Duodenal mucosa (tissue), 2 donors: ENCODE measurements around the gene POLR1D.
A peak's percentile ranks its signal among the peaks of the same experiment; 100 is the strongest.

Experiments
- H3K27ac ChIP-seq: one replicate; pipeline ENCODE4 v1.7.0; 2013; ENCODE audit warnings: low read depth, low read length
- H3K27me3 ChIP-seq, 2 donors: one replicate each; pipeline ENCODE4 v1.7.0; 2013; ENCODE audit warnings: low read length in 2 of 2, control low read depth in 1 of 2; ENCODE audit not compliant: insufficient read depth in 2 of 2, control insufficient read depth in 1 of 2
- H3K36me3 ChIP-seq, 2 donors: one replicate each; pipeline ENCODE4 v1.7.0; 2013; ENCODE audit warnings: low read length in 2 of 2, control low read depth in 1 of 2; ENCODE audit not compliant: insufficient read depth in 2 of 2, control insufficient read depth in 1 of 2
- H3K4me1 ChIP-seq, 2 donors: one replicate each; pipeline ENCODE4 v1.7.0; 2013; ENCODE audit warnings: low read length in 2 of 2, control low read depth in 1 of 2; ENCODE audit not compliant: insufficient read depth in 2 of 2, control insufficient read depth in 1 of 2
- H3K4me3 ChIP-seq, 2 donors: one replicate each; pipeline ENCODE4 v1.7.0; 2013; ENCODE audit warnings: low read length in 2 of 2, low read depth in 1 of 2
- H3K9ac ChIP-seq, 2 donors: one replicate each; pipeline ENCODE4 v1.7.0; 2013; ENCODE audit warnings: low read length in 2 of 2, low read depth in 1 of 2
- H3K9me3 ChIP-seq, 2 donors: one replicate each; pipeline ENCODE4 v1.7.0; 2013; ENCODE audit warnings: low read length in 2 of 2, control low read depth in 1 of 2; ENCODE audit not compliant: control insufficient read depth in 1 of 2

Gene POLR1D

DNA sequence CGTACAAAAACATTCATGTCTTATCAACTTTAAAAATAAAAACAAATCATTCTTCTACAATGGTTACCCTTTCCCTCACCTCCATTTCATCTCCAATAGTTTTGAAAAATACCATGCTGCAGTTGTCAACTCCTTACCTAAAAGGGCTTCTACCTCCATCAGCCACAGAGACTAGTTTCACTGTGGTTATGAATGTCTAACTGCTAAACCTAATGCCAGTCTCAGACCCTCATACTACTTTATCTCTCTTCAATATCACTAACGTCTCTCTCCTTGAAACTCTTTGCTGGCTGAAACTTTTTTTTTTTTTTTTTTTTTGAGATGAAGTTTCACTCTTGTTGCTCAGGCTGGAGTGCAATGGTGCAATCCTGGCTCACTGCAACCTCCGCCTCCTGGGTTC, 28.4 kb upstream of the POLR1D start:
- H3K9me3 ChIP-seq = no peaks in the 10 kb centered on the region
- H3K36me3 ChIP-seq = no peaks in the 10 kb centered on the region
- H3K27me3 ChIP-seq = no peaks in the 10 kb centered on the region
- H3K4me1 ChIP-seq = peaks cover 5 to 24% of the 10 kb centered on the region in 2 donors
- H3K4me3 ChIP-seq = no peak overlapping the region
- no peak overlapping the region for H3K27ac ChIP-seq
- no peak overlapping the region for H3K9ac ChIP-seq

DNA sequence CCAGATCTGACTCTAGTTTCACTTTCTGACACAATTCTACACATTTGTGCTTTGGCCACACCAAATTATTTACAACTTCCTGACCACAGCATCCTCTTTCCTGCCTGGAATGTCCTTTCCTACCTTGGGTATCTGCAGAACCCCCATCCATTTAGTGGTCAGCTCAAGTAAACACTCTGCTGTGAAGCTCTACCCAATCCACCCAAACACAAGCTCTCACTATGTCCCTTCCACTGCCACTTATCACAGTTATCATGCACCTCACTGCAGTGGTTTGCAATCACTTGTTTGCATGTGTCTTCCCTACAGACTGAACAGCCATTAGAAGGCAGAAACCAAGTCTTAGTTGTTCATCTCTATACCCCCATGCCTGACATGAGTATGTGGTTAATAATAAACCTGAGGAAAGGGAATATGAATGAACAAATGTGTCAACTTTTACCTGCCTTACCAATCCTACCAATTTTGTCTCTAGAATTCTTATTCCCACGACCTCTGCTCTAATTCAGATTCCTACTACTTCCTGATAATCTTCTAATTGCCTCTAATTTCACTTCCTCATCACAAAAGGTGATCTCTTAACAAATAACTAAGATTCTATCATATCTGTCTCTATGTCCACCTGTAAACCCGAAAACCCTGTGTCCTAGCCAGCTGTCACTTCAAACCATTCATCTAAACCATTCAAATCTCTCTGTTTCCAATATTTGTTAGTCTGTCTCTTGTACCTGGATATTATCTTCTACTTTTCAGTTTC, 26.5 kb upstream of the POLR1D start:
- no peaks in the 10 kb centered on the region for H3K9me3 ChIP-seq
- H3K4me3 ChIP-seq = no peak overlapping the region
- no peaks in the 10 kb centered on the region for H3K36me3 ChIP-seq
- no peak overlapping the region for H3K27ac ChIP-seq
- peaks cover 5 to 24% of the 10 kb centered on the region in 2 donors for H3K4me1 ChIP-seq
- no peak overlapping the region for H3K9ac ChIP-seq
- H3K27me3 ChIP-seq = no peaks in the 10 kb centered on the region

DNA sequence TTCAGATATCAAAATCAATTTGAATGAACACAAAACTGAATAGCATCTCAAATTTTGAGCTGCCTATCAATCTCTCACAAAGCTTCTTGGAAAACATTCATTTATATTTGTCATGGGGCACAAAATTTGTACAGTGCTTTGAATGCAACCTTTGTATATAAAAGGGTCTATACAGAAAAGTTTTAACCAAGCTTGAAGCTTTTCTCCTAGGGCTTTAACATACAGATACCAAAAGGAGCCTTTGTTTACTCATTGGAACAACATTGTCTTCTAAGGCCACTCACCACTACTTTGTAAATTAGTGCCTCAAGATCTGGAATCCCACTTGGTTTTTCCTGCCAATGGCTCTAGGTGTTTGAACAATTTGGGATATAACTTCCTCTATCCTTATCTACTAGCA, 22.6 kb upstream of the POLR1D start:
- Histone ChIP-seq H3K9me3 (no peaks in the 10 kb centered on the region), H3K36me3 (no peaks in the 10 kb centered on the region), H3K4me3 (no peak overlapping the region), H3K9ac (no peak overlapping the region), H3K4me1 (peaks cover 5 to 22% of the 10 kb centered on the region in 2 donors), H3K27ac (no peak overlapping the region), H3K27me3 (no peaks in the 10 kb centered on the region)

DNA sequence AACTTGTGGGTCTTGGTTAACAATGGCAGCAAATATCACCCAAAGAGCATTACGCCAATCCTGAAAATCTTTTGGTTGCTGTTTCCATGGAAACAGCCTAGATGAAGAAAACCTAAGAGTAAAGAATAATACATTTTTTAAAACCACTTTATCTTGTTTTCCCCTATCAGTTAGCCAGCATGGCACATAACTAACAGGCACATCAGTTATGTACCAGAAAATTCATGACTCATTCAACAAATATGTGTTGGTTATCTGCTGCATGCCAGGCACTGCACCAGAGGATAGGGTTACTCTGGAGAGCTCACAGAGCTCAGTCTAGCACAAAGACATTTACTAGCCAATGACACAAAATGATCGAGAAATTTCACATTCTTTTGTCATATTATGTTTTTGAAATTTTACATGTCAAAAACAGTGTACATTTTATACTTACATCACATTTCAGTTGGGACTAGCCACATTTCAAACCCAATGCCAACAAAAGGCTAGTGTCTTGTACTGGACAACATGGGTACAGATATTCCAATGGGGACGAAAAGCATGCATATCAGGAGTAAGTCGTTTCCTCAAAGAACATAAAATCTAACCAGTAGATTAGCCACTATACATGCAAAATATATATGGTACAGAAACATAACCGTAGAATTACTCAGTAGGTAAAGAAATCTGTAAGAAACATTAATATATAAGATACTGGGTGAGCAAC, 21.7 kb upstream of the POLR1D start:
- H3K36me3 ChIP-seq = no peaks in the 10 kb centered on the region
- no peak overlapping the region for H3K27ac ChIP-seq
- H3K9me3 ChIP-seq = no peaks in the 10 kb centered on the region
- no peak overlapping the region for H3K4me3 ChIP-seq
- H3K9ac ChIP-seq = no peak overlapping the region
- no peaks in the 10 kb centered on the region for H3K27me3 ChIP-seq
- H3K4me1 ChIP-seq = peaks cover 5 to 21% of the 10 kb centered on the region in 2 donors

DNA sequence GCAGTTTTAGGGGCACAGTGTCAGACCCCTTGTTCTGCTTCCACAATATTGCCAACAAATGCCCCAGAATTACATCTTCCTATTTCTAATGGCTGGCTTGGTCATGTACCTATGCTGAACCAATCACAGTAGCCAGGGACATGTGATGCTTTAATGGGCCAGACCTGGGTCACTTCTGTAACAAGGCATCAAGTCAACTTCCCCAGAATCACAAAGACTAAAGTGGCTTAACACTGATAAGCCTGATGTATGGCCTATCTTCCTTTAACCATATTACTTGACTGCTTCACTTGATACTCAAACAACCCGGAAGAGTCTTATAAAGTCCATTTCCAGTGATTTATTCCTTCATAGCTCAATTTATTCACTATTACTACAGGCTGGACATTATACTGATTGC, 21.0 kb upstream of the POLR1D start:
- no peak overlapping the region for H3K9ac ChIP-seq

DNA sequence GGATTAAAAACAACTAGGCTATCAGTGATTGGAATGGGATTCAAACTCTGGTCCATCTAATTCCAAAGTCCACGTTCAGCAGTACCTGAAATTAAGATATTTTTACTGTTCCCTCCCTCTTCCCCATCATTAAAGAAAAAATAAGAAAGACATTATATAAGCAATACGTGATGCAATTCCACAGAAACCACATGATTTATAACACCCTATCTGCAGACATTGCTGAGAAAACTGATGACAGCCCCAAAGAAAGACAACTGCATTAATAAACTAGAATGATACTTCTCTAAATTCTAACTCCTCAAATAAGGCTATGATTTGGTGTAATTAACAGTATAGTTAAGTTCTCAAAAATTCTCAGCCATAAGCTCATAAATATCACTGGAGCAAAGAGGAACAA, 20.5 kb upstream of the POLR1D start:
- peaks cover 0 to 24% of the 10 kb centered on the region in 2 donors for H3K4me1 ChIP-seq
- H3K4me3 ChIP-seq = no peak overlapping the region
- no peaks in the 10 kb centered on the region for H3K36me3 ChIP-seq
- no peaks in the 10 kb centered on the region for H3K9me3 ChIP-seq
- no peaks in the 10 kb centered on the region for H3K27me3 ChIP-seq
- H3K9ac ChIP-seq = no peak overlapping the region
- no peak overlapping the region for H3K27ac ChIP-seq

More for the DNA sequence above, 21.0 kb upstream of the POLR1D start:
- Histone ChIP-seq H3K9me3 (no peaks in the 10 kb centered on the region), H3K36me3 (no peaks in the 10 kb centered on the region), H3K4me1 (peaks cover 2 to 21% of the 10 kb centered on the region in 2 donors), H3K27ac (no peak overlapping the region), H3K27me3 (no peaks in the 10 kb centered on the region), H3K4me3 (no peak overlapping the region)

DNA sequence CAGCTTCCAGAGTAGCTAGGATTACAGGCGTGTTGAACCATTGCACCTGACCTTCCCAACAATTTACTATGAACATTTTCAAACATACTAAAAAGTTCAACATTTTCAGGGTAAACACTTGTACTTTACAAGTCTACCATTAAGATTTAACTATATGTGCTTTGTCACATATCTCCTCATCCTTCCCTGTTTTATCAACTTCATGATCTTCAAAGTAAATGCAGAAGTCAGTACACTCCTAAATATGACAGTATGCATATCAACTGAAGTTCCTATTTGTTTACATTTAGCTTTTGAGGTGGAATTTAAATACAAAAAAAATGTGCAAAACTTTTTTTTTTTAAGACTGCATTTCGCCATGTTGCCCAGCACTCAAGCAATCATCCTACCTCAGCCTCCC, 19.9 kb upstream of the POLR1D start:
- Histone ChIP-seq H3K9ac (no peak overlapping the region), H3K27me3 (no peaks in the 10 kb centered on the region), H3K4me3 (no peak overlapping the region), H3K4me1 (peaks cover 6 to 26% of the 10 kb centered on the region in 2 donors), H3K36me3 (no peaks in the 10 kb centered on the region), H3K9me3 (no peaks in the 10 kb centered on the region), H3K27ac (no peak overlapping the region)

DNA sequence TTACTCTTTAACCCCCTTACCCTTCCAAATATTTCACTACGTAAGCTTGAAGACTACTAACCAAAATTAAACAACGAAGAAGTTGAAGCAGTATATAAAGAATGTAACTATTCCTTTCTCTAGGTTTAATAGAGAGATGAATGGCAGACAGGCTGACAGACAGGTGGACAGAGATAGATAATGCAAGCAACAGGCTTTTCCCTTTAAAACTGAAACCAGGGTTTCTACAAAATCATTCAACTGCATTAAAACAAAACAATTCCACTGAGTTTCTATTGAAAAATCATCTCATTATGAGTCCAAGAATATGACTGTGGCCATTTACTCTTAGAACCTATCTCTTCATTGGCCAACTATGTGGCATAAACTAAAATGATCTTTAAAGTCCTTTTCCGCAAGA, 16.6 kb upstream of the POLR1D start:
- H3K36me3 ChIP-seq = no peaks in the 10 kb centered on the region
- no peak overlapping the region for H3K27ac ChIP-seq
- H3K9ac ChIP-seq = no peak overlapping the region
- no peaks in the 10 kb centered on the region for H3K9me3 ChIP-seq
- peak overlapping the region in 1 of 2 donors; percentile 30 for H3K4me3 ChIP-seq
- no peaks in the 10 kb centered on the region for H3K27me3 ChIP-seq
- peaks cover 6 to 34% of the 10 kb centered on the region in 2 donors for H3K4me1 ChIP-seq

DNA sequence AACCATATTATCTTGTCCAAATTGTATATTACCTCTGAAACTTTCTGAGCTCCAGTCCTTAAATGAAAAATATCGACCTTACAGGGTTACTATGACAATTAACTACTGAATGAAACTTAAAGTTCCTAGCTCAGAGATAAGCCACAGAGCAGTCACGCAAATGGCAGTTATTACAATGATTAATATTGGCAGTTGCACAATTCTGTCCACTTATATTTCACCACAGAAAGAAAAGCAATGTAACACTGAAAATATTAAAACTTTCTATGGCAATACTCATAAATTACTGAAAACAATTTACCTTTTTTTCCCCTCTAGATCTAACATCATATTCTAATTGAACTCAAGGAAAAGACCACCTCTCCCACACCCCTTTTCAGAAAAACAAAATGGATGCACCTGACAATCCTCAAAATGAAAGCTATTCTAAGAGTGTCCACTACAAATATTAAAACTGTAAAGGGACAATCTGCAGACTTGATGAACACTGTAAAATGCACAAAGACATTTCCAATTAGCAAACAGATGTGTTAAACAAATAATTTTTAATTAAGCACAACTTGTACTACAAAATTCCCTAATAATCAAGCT, 16.0 kb upstream of the POLR1D start:
- no peak overlapping the region for H3K27ac ChIP-seq
- peak overlapping the region in 1 of 2 donors; percentile 22 for H3K9ac ChIP-seq
- H3K4me1 ChIP-seq = peaks cover 6 to 34% of the 10 kb centered on the region in 2 donors
- no peaks in the 10 kb centered on the region for H3K27me3 ChIP-seq
- H3K9me3 ChIP-seq = no peaks in the 10 kb centered on the region
- peak overlapping the region; percentile 7 to 30 for H3K4me3 ChIP-seq
- H3K36me3 ChIP-seq = no peaks in the 10 kb centered on the region

DNA sequence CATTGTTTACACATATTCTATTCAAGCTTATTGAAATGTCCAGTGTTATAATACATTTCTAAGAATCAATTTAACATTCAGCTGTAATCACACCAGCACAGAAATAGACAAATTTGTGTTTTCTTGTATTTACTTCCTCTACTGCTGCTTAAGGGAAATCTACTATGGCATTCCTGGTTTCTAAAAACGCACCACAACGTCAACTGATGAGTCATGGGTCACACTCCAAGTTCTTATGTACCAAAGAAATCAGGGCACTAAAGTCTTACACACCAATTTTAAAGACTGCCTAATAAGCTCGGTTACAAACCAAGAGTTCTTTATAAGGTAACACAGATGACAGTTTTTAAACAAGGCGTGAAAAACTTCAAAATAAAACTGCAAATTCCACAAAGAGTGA, 14.6 kb upstream of the POLR1D start:
- Histone ChIP-seq H3K9ac (no peak overlapping the region), H3K36me3 (no peaks in the 10 kb centered on the region), H3K27me3 (no peaks in the 10 kb centered on the region), H3K27ac (no peak overlapping the region), H3K4me1 (peaks cover 7 to 40% of the 10 kb centered on the region in 2 donors), H3K9me3 (no peaks in the 10 kb centered on the region), H3K4me3 (peak overlapping the region in 1 of 2 donors; percentile 10)
